Hepatocyte (in vitro differentiated cells): Measurements from ENCODE around the gene C6orf47. TPM values are rescaled to one million over a fixed set of nuclear protein-coding genes. Genes with fewer than 3 reads are reported as not detected.
A peak's percentile ranks its signal among the peaks of the same experiment; 100 is the strongest.

Source experiments
- DNase-seq: peaks from one replicate; pipeline ENCODE4 v3.0.0-alpha.2; 2016; ENCODE audit warnings: low spot score
- H2AFZ ChIP-seq: fragments of 200-600 bp; sonication (generic); 2 replicates; pipeline ENCODE4 v1.6.0; 2016; ENCODE audit warnings: antibody characterized with exemption, mild to moderate bottlenecking
- H3K27ac ChIP-seq: fragments of 200-600 bp; sonication (generic); 2 replicates; pipeline ENCODE4 v1.5.1; 2016; ENCODE audit warnings: mild to moderate bottlenecking
- H3K27me3 ChIP-seq: fragments of 200-600 bp; sonication (generic); 2 replicates; pipeline ENCODE4 v1.6.1; 2016
- H3K36me3 ChIP-seq: fragments of 200-600 bp; sonication (generic); replicated peaks from 2 replicates; pipeline ENCODE4 v1.5.1; 2016; ENCODE audit warnings: low read depth; ENCODE audit not compliant: insufficient read depth
- H3K4me1 ChIP-seq: fragments of 200-600 bp; sonication (generic); 2 replicates; pipeline ENCODE4 v1.5.1; 2016; ENCODE audit warnings: mild to moderate bottlenecking, moderate library complexity; ENCODE audit not compliant: insufficient read depth
- H3K4me2 ChIP-seq: fragments of 200-600 bp; sonication (generic); 2 replicates; pipeline ENCODE4 v1.6.0; 2016
- H3K4me3 ChIP-seq: fragments of 200-600 bp; sonication (generic); 2 replicates; pipeline ENCODE4 v1.5.1; 2016; ENCODE audit warnings: mild to moderate bottlenecking
- H3K79me2 ChIP-seq: fragments of 200-600 bp; sonication (generic); 2 replicates; pipeline ENCODE4 v1.6.0; 2017; ENCODE audit warnings: mild to moderate bottlenecking
- H3K9me2 ChIP-seq: fragments of 200-600 bp; sonication (generic); replicated peaks from 2 replicates; pipeline ENCODE4 v1.6.0; 2017; ENCODE audit warnings: mild to moderate bottlenecking; ENCODE audit not compliant: insufficient read depth
- H3K9me3 ChIP-seq: fragments of 200-600 bp; sonication (generic); 2 replicates; pipeline ENCODE4 v1.5.1; 2016; ENCODE audit warnings: low read depth, mild to moderate bottlenecking
- H4K20me1 ChIP-seq: fragments of 200-600 bp; sonication (generic); 2 replicates; pipeline ENCODE4 v1.6.0; 2016; ENCODE audit warnings: mild to moderate bottlenecking; ENCODE audit not compliant: insufficient read depth, poor library complexity, severe bottlenecking
- CTCF ChIP-seq: fragments of 200-600 bp; sonication (generic); IDR thresholded peaks from 2 replicates; pipeline ENCODE4 v1.5.1; 2016; ENCODE audit warnings: antibody characterized with exemption, mild to moderate bottlenecking; ENCODE audit not compliant: poor library complexity
- EZH2 ChIP-seq: fragments of 200-600 bp; sonication (generic); IDR thresholded peaks from 2 replicates; pipeline ENCODE4 v1.6.1; 2016; ENCODE audit warnings: antibody characterized with exemption, mild to moderate bottlenecking, borderline replicate concordance
- EZH2phosphoT487 ChIP-seq: fragments of 200-600 bp; sonication (generic); IDR thresholded peaks from one replicate; pipeline ENCODE4 v1.6.1; 2018; ENCODE audit warnings: antibody characterized with exemption, mild to moderate bottlenecking, low read depth, moderate library complexity; ENCODE audit not compliant: unreplicated experiment, severe bottlenecking
- WGBS: methylation state at CpG from one replicate; pipeline ENCODE4 v1.1.6; 2016; ENCODE audit warnings: low lambda C conversion rate; ENCODE audit errors: missing lambda C conversion rate; 5-methylcytosine and 5-hydroxymethylcytosine counted together
- polyA plus RNA-seq: library from polyadenylated mRNA; unstranded; fragments of >200 nt; fragmentation: Nextera tagmentation; extraction: Ambion mirVana; gene quantifications from 2 replicates; pipeline ENCODE4 v1.2.1, GENCODE V29; 2016
- total RNA-seq: library from RNA; depleted of rRNA; stranded (reverse); fragments of >200 nt; gene quantifications from 2 replicates; pipeline ENCODE4 v1.2.3, GENCODE V29; 2014

C6orf47 gene
- total and polyA plus RNA-seq, 2 experiments from 2014 or later, result 23.3 to 25.4 TPM

DNA sequence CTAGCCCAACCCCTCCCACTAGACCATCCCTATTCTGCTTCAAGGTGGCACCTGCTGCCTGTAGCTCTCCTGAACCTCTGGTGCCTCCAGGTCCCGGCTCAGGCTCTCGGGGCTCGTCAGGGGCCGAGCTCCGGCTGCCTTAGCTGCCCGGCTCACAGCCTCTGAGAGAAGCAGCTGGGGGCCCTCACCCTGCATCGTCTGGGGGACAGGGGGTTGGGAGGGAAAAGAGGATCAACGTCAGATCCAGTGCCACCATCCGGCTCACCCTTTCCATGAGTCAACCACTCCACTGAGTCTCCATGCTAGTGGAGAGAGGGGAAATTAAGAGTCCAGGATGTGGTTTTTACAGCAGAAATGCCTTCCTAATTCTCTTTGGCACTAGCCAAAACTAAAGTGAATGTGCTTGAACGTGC is 21.1 kb downstream of the C6orf47 start:
- no peak overlapping the region for H3K27ac ChIP-seq
- H3K4me2 ChIP-seq, result no peak overlapping the region

DNA sequence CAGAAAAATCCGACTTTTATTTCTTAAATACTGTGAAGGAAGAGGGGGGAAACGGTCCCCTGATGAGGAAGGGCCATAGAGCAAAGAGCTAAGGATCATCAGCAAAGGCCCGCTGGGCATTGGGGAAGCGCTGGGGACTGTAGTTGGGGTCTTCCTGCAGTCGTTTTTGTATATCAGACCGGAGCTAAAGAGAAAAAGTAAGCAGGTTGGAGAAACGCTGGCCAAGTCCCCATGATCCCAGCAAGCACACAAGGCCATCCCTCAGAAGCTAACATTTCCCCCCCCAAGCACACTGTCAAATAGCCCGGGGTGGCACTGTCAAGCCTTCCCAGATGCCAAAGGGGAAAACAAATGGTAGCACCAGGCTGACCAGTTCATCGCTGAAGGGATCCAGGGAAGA is 21.5 kb downstream of the C6orf47 start:
- no peaks in the 10 kb centered on the region for H3K9me2 ChIP-seq
- H3K4me3 ChIP-seq, result no peak overlapping the region

More for the DNA sequence above, 21.1 kb downstream of the C6orf47 start:
- H3K27me3 ChIP-seq, result no peaks in the 10 kb centered on the region
- 91% methylated on average over 10 of the region's 10 CpGs for WGBS
- no peaks in the 10 kb centered on the region for H3K9me2 ChIP-seq
- no peak for DNase-seq
- H2AFZ ChIP-seq, result no peak overlapping the region
- no peaks in the 10 kb centered on the region for H3K4me1 ChIP-seq
- no peak overlapping the region for H3K4me3 ChIP-seq
- peaks cover 3% of the 10 kb centered on the region for H4K20me1 ChIP-seq
- H3K36me3 ChIP-seq, result no peaks in the 10 kb centered on the region
- H3K79me2 ChIP-seq, result no peaks in the 10 kb centered on the region
- TF ChIP-seq CTCF, result no peak
- no peak for TF ChIP-seq EZH2phosphoT487
- no peak for TF ChIP-seq EZH2
- no peaks in the 10 kb centered on the region for H3K9me3 ChIP-seq

DNA sequence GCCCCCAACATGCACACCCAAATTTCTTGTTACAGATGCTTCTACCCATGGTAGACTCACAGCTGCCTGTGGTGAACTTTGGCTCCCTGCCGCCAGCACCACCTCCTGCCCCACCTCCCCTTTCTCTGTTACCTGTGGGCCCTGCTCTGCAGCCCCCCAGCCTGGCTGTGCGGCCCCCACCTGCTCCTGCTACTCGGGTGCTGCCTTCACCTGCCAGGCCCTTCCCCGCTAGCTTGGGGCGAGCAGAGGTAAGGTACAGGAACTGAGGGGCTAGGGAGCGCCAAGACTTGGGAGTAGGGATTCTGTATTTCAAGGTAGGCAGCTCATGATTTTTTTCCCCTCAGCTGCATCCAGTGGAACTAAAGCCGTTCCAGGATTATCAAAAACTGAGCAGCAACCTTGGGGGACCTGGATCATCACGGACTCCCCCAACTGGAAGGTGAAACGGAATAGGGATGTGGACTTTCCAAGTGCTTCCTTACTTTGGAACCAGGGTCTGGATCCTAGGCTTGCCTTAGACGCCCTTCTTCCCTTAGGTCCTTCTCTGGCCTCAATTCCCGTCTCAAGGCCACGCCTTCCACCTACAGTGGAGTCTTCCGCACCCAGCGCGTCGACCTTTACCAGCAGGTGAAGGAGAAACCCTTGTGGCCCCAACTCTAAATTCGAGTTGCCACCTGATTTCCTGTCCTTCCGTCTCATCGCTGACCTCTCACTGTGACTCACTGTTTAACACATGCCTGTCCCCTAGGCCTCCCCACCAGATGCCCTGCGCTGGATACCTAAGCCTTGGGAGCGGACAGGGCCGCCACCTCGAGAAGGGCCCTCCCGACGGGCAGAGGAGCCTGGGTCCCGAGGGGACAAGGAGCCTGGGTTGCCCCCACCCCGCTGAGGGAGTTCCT is 23.6 kb downstream of the C6orf47 start:
- peaks cover 2% of the 10 kb centered on the region for H3K79me2 ChIP-seq
- no peak overlapping the region for H3K4me2 ChIP-seq
- H3K27ac ChIP-seq, result peak overlapping the region; percentile 57
- no peaks in the 10 kb centered on the region for H3K9me2 ChIP-seq
- H3K4me3 ChIP-seq, result no peak overlapping the region
- DNase-seq, result no peak
- peaks cover 3% of the 10 kb centered on the region for H4K20me1 ChIP-seq
- no peak overlapping the region for H2AFZ ChIP-seq
- no peaks in the 10 kb centered on the region for H3K4me1 ChIP-seq
- WGBS, result 88% methylated on average over 27 of the region's 27 CpGs
- H3K36me3 ChIP-seq, result no peaks in the 10 kb centered on the region
- no peaks in the 10 kb centered on the region for H3K9me3 ChIP-seq
- TF ChIP-seq CTCF (no peak), EZH2 (no peak), EZH2phosphoT487 (no peak)
- H3K27me3 ChIP-seq, result no peaks in the 10 kb centered on the region

More for the DNA sequence above, 21.5 kb downstream of the C6orf47 start:
- H2AFZ ChIP-seq, result no peak overlapping the region
- H3K27ac ChIP-seq, result no peak overlapping the region
- 96% methylated on average over 9 of the region's 9 CpGs for WGBS
- H3K27me3 ChIP-seq, result no peaks in the 10 kb centered on the region
- no peaks in the 10 kb centered on the region for H3K36me3 ChIP-seq
- H3K79me2 ChIP-seq, result no peaks in the 10 kb centered on the region
- TF ChIP-seq CTCF (no peak), EZH2 (no peak), EZH2phosphoT487 (no peak)
- H4K20me1 ChIP-seq, result peaks cover 3% of the 10 kb centered on the region
- no peaks in the 10 kb centered on the region for H3K9me3 ChIP-seq
- DNase-seq, result no peak
- no peaks in the 10 kb centered on the region for H3K4me1 ChIP-seq
- H3K4me2 ChIP-seq, result no peak overlapping the region
